KMS-11 (cell line): ENCODE data around the gene MINDY2.

Experiments used
- H2AFZ ChIP-seq: fragments of 200-600 bp; sonication (generic); 2 replicates; pipeline ENCODE4 v1.6.1; 2016; ENCODE audit warnings: antibody characterized with exemption, mixed run types, low read depth
- H3K27ac ChIP-seq: fragments of 200-600 bp; sonication (generic); 2 replicates; pipeline ENCODE4 v1.6.1; 2016; ENCODE audit warnings: mild to moderate bottlenecking, mixed run types
- H3K27me3 ChIP-seq: fragments of 200-600 bp; sonication (generic); 2 replicates; pipeline ENCODE4 v1.6.1; 2017; ENCODE audit warnings: mild to moderate bottlenecking, low read depth, mixed run types, moderate library complexity; ENCODE audit not compliant: insufficient read depth
- H3K36me3 ChIP-seq: fragments of 200-600 bp; sonication (generic); 2 replicates; pipeline ENCODE4 v1.6.1; 2017; ENCODE audit warnings: mild to moderate bottlenecking, mixed run types; ENCODE audit not compliant: insufficient read depth
- H3K4me1 ChIP-seq: fragments of 200-600 bp; sonication (generic); 2 replicates; pipeline ENCODE4 v1.6.1; 2016; ENCODE audit warnings: mild to moderate bottlenecking, low read depth, mixed run types; ENCODE audit not compliant: poor library complexity, severe bottlenecking
- H3K4me2 ChIP-seq: fragments of 200-600 bp; sonication (generic); 2 replicates; pipeline ENCODE4 v1.7.0; 2016; ENCODE audit warnings: mild to moderate bottlenecking, mixed run types
- H3K4me3 ChIP-seq: fragments of 200-600 bp; sonication (generic); IDR thresholded peaks from 2 replicates; pipeline ENCODE4 v1.6.1; 2017; ENCODE audit warnings: low read depth, low read length, mixed read lengths; ENCODE audit not compliant: insufficient read depth
- H3K79me2 ChIP-seq: fragments of 200-600 bp; sonication (generic); 2 replicates; pipeline ENCODE4 v1.6.1; 2016; ENCODE audit warnings: low read depth, mixed run types; ENCODE audit not compliant: insufficient read depth
- H3K9ac ChIP-seq: fragments of 200-600 bp; sonication (generic); 2 replicates; pipeline ENCODE4 v1.6.1; 2016; ENCODE audit warnings: mild to moderate bottlenecking, mixed run types
- H4K20me1 ChIP-seq: fragments of 200-600 bp; sonication (generic); 2 replicates; pipeline ENCODE4 v1.6.1; 2016; ENCODE audit warnings: mild to moderate bottlenecking, mixed run types; ENCODE audit not compliant: insufficient read depth
- TF ChIP-seq, protein P1 (sequence below): fragments of 200-600 bp; sonication (generic); conservative IDR thresholded peaks from 2 replicates; pipeline ENCODE4 v1.6.1; 2017; ENCODE audit warnings: low read depth, mild to moderate bottlenecking, antibody characterized with exemption, low read length, moderate library complexity, mixed read lengths

MINDY2 gene

DNA sequence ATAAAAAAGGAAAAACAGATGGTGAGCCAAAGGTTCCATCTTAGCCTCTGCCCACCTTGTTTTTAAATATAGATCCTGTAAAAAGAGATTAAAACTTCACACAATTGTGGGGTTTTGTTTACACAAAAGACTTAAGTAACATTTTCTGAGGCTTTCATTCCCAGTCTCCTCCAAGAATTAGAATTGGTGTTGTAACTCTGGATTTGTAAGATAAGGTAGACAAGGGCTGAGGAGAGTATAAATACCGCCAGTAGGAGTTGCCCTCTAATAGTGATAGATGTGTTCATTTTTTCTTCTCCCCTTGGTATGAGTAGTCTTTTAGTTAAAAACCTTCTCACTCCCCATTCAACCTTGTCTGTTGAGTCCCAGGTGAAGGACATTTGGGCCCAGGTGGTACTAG lies 8.5 kb downstream of the MINDY2 start:
- Histone ChIP-seq H3K27me3 (no peaks in the 10 kb centered on the region), H3K36me3 (no peaks in the 10 kb centered on the region; the same call in 1 of the 2 replicates), H2AFZ (no peak overlapping the region), H3K9ac (no peak overlapping the region), H3K27ac (no peak overlapping the region), H3K4me1 (peaks cover 41% of the 10 kb centered on the region), H3K4me3 (no peak overlapping the region), H3K79me2 (peaks cover 32% of the 10 kb centered on the region; the same call in 1 of the 2 replicates), H3K4me2 (no peak overlapping the region), H4K20me1 (no peaks in the 10 kb centered on the region)
- TF ChIP-seq, protein P1, sequence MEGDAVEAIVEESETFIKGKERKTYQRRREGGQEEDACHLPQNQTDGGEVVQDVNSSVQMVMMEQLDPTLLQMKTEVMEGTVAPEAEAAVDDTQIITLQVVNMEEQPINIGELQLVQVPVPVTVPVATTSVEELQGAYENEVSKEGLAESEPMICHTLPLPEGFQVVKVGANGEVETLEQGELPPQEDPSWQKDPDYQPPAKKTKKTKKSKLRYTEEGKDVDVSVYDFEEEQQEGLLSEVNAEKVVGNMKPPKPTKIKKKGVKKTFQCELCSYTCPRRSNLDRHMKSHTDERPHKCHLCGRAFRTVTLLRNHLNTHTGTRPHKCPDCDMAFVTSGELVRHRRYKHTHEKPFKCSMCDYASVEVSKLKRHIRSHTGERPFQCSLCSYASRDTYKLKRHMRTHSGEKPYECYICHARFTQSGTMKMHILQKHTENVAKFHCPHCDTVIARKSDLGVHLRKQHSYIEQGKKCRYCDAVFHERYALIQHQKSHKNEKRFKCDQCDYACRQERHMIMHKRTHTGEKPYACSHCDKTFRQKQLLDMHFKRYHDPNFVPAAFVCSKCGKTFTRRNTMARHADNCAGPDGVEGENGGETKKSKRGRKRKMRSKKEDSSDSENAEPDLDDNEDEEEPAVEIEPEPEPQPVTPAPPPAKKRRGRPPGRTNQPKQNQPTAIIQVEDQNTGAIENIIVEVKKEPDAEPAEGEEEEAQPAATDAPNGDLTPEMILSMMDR, result no peak

DNA sequence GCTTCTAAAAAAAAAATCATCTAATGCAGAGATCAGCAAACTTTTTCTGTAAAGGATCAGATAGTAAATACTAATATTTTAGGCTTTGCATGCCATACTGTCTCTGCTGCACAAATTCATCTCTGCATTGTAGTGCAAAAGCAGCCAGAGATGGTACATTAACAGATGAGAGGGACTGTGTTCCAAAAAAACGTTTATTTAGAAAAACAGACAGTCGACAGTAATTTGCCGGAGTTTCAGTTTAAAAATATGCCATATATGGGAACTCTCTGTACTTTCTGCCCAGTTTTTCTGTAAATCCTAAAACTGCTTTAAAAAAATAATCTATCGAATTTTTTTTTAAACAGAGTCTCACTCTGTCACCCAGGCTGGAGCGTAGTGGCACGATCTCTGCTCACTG lies 14.3 kb downstream of the MINDY2 start:
- Histone ChIP-seq H3K4me3 (no peak overlapping the region), H4K20me1 (no peaks in the 10 kb centered on the region), H3K36me3 (no peaks in the 10 kb centered on the region; the same call in 1 of the 2 replicates), H3K27ac (no peak overlapping the region), H3K4me2 (no peak overlapping the region), H3K27me3 (no peaks in the 10 kb centered on the region), H3K4me1 (no peaks in the 10 kb centered on the region), H3K79me2 (no peaks in the 10 kb centered on the region; the same call in 1 of the 2 replicates), H3K9ac (no peak overlapping the region), H2AFZ (no peak overlapping the region)
- TF ChIP-seq, protein P1, result no peak

DNA sequence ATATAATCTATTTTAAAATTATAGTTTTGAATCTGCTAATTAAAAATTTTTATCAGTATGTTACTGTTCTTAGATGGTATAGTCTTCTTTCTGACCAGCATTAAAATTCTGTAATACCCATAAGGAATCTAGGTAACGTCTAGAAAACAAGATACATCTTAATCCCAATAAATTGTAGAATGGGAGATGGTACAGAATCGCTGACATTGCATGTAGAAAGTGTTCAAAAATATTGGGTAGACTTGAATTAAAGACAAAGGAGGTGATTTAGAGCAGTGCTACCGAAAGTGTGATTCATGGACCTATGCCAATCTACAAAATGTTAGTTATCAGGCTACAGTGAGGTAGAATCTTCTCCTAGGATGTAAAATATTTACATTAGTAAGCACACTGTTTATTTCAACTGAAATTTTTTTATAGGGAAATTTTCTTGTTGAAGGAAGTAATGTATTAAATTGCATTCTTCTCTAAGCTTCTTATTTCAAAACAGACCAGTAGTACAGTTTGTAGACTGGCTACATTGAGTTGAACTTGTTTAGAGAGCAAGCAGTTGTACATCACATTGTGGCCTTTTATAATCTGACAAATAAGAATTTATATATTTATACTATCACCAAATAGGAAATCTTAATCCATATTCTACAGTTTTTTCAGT lies 17.1 kb downstream of the MINDY2 start:
- Histone ChIP-seq H3K4me3 (no peak overlapping the region), H3K27ac (no peak overlapping the region), H3K79me2 (no peaks in the 10 kb centered on the region; the same call in 1 of the 2 replicates), H4K20me1 (no peaks in the 10 kb centered on the region), H3K4me2 (no peak overlapping the region), H3K36me3 (no peaks in the 10 kb centered on the region), H3K27me3 (no peaks in the 10 kb centered on the region), H3K4me1 (no peaks in the 10 kb centered on the region), H3K9ac (no peak overlapping the region), H2AFZ (no peak overlapping the region)
- TF ChIP-seq, protein P1, result no peak

DNA sequence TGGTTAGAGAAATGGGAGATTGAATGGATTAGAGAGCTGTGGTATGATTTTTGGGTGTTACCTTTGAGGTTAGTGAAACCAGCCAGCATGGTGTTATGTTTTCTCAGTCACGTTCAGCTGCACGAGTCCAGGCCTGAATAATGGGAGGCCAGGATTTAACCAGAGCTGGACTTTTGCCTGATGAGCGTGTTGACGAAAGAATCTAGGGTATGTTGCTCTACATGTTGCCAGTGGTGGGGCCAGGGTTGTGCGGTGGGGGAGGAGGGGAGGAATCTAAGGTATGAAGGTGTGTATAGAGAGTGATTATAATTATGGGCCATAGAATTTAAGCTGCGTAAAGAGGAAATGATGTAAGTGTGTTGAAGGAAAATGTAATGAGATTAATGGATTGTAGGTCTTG lies 22.8 kb downstream of the MINDY2 start:
- no peaks in the 10 kb centered on the region for H3K27me3 ChIP-seq
- no peak overlapping the region for H3K27ac ChIP-seq
- H3K79me2 ChIP-seq, result no peaks in the 10 kb centered on the region
- H3K36me3 ChIP-seq, result no peaks in the 10 kb centered on the region
- H2AFZ ChIP-seq, result no peak overlapping the region
- H3K9ac ChIP-seq, result no peak overlapping the region
- H3K4me2 ChIP-seq, result no peak overlapping the region
- no peaks in the 10 kb centered on the region for H3K4me1 ChIP-seq
- H4K20me1 ChIP-seq, result no peaks in the 10 kb centered on the region
- no peak overlapping the region for H3K4me3 ChIP-seq
- TF ChIP-seq, protein P1, result no peak
